Breast epithelium (tissue), 4 donors: ENCODE data around the gene SLFN5. TPM values are rescaled to one million over a fixed set of nuclear protein-coding genes. Genes with fewer than 3 reads are reported as not detected.

ENCODE experiments used
- DNase-seq, 2 donors: peaks; one replicate each; pipeline ENCODE4 v3.0.0-alpha.2; 2019; ENCODE audit warnings: low spot score in 2 of 2
- H3K27ac ChIP-seq, 2 donors: fragments of 200-600 bp; sonication (generic) in 1 of 2; one replicate each; pipeline ENCODE4 v1.5.1; 2016 to 2019; ENCODE audit warnings: mild to moderate bottlenecking in 1 of 2
- H3K27me3 ChIP-seq, 2 donors: fragments of 200-600 bp; sonication (generic) in 1 of 2; one replicate each; pipeline versions ENCODE4 v1.5.1 to v1.6.0; 2017 to 2019; ENCODE audit warnings: control low read depth in 1 of 2, mild to moderate bottlenecking in 1 of 2
- H3K36me3 ChIP-seq: fragments of 200-600 bp; one replicate; pipeline ENCODE4 v1.5.1; 2019
- H3K4me1 ChIP-seq, 2 donors: fragments of 200-600 bp; sonication (generic); one replicate each; pipeline ENCODE4 v1.5.1; 2016 to 2019; ENCODE audit warnings: control low read depth in 1 of 2
- H3K4me3 ChIP-seq, 3 donors: fragments of 200-600 bp; sonication (generic); 1 replicate in 2 of 3; 2 replicates in 1 of 3; pipeline ENCODE4 v1.5.1; 2016 to 2019; ENCODE audit warnings: mild to moderate bottlenecking in 3 of 3, moderate library complexity in 2 of 3
- H3K9me3 ChIP-seq, 2 donors: fragments of 200-600 bp; sonication (generic) in 1 of 2; one replicate each; pipeline ENCODE4 v1.5.1; 2016 to 2019; ENCODE audit warnings: control low read depth in 1 of 2
- POLR2A ChIP-seq: fragments of 450-650 bp; IDR thresholded peaks from one replicate; pipeline ENCODE4 v1.6.1; 2016; ENCODE audit warnings: antibody characterized with exemption, mild to moderate bottlenecking, moderate library complexity
- POLR2AphosphoS5 ChIP-seq, 3 donors: sonication (generic); formaldehyde crosslinking; IDR thresholded peaks; one replicate each; pipeline ENCODE4 v1.6.1; 2017; ENCODE audit warnings: antibody characterized with exemption in 3 of 3
- intact Hi-C: fragments of 100-400 bp; cut with DNase I; formaldehyde crosslinking; loops from one replicate; pipeline ENCODE4 v1.15.1; 2023; ENCODE audit warnings: low total_unique reads
- total RNA-seq, 3 donors: library from RNA; depleted of rRNA; stranded (reverse); fragments of >200 nt; gene quantifications; one replicate each; pipeline ENCODE4 v1.1.0, GENCODE V29; 2016
- TF ChIP-seq, protein P1 (sequence below), 3 donors: fragments of 450-650 bp; IDR thresholded peaks; one replicate each; pipeline ENCODE4 v1.5.1; 2016 to 2017; ENCODE audit warnings: antibody characterized with exemption in 3 of 3, mild to moderate bottlenecking in 3 of 3, moderate library complexity in 3 of 3

Gene SLFN5
- total RNA-seq, 3 donors from 2014 or later: 29.8 to 35.0 (median 34.1) TPM

DNA sequence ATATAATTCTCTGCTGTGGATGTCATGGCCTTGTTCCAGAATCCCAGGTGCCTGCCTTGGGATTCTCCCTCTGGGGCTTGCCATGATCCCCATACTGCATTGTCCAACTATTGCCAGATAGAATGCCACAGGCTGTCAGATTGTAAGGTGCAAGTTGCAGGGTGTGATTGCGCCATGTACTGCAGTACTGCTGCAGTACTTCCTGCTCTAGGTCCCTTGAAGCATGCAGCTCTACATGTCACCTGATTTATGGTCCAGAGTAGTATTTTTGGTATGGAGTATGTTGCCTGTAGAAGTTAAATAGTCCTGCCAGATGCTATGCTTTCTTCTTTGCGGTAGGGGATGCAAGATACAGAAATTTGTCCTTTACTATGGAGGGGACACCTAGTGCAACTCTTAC is 7.0 kb upstream of the SLFN5 start:
- intact Hi-C loops: loop anchor here (5.0 kb wide), 1 partner anchor 421 kb away; no protein-coding TSS in a partner anchor
- DNase-seq: no peak
- no peak overlapping the region for H3K27ac ChIP-seq
- no peak overlapping the region for H3K4me3 ChIP-seq
- no peaks in the 10 kb centered on the region for H3K27me3 ChIP-seq
- no peaks in the 10 kb centered on the region for H3K4me1 ChIP-seq
- H3K9me3 ChIP-seq: no peaks in the 10 kb centered on the region
- no peaks in the 10 kb centered on the region for H3K36me3 ChIP-seq
- TF ChIP-seq, protein P1, sequence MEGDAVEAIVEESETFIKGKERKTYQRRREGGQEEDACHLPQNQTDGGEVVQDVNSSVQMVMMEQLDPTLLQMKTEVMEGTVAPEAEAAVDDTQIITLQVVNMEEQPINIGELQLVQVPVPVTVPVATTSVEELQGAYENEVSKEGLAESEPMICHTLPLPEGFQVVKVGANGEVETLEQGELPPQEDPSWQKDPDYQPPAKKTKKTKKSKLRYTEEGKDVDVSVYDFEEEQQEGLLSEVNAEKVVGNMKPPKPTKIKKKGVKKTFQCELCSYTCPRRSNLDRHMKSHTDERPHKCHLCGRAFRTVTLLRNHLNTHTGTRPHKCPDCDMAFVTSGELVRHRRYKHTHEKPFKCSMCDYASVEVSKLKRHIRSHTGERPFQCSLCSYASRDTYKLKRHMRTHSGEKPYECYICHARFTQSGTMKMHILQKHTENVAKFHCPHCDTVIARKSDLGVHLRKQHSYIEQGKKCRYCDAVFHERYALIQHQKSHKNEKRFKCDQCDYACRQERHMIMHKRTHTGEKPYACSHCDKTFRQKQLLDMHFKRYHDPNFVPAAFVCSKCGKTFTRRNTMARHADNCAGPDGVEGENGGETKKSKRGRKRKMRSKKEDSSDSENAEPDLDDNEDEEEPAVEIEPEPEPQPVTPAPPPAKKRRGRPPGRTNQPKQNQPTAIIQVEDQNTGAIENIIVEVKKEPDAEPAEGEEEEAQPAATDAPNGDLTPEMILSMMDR (IDR thresholded peaks at IDR 0.05): no peak
- TF ChIP-seq POLR2AphosphoS5 (IDR thresholded peaks at IDR 0.05): no peak
- TF ChIP-seq POLR2A: no peak

- DNase-seq: no peak
- no peak overlapping the region for H3K4me3 ChIP-seq
- intact Hi-C loops: loop anchor here (5.0 kb wide), 1 partner anchor 420 kb away; no protein-coding TSS in a partner anchor
- no peaks in the 10 kb centered on the region for H3K27me3 ChIP-seq
- H3K4me1 ChIP-seq: no peaks in the 10 kb centered on the region
- H3K27ac ChIP-seq: no peak overlapping the region
- H3K36me3 ChIP-seq: no peaks in the 10 kb centered on the region
- H3K9me3 ChIP-seq: no peaks in the 10 kb centered on the region
- no peak for TF ChIP-seq POLR2A
- no peak for TF ChIP-seq POLR2AphosphoS5 (IDR thresholded peaks at IDR 0.05)
- TF ChIP-seq, protein P1 (IDR thresholded peaks at IDR 0.05): no peak
These were observed 6.1 kb upstream of the SLFN5 start for GRCh38 chr17:35236821-35237220.

- intact Hi-C loops: loop anchor here (5.0 kb wide), 1 partner anchor 418 kb away; no protein-coding TSS in a partner anchor
- no peaks in the 10 kb centered on the region for H3K36me3 ChIP-seq
- no peak for DNase-seq
- H3K27me3 ChIP-seq: no peaks in the 10 kb centered on the region
- H3K27ac ChIP-seq: no peak overlapping the region
- no peaks in the 10 kb centered on the region for H3K9me3 ChIP-seq
- TF ChIP-seq POLR2AphosphoS5 (IDR thresholded peaks at IDR 0.05): no peak
- no peak for TF ChIP-seq POLR2A
- TF ChIP-seq, protein P1 (IDR thresholded peaks at IDR 0.05): no peak
- H3K4me1 ChIP-seq: no peaks in the 10 kb centered on the region
- no peak overlapping the region for H3K4me3 ChIP-seq
These were observed 4.1 kb upstream of the SLFN5 start for GRCh38 chr17:35238821-35239220.

DNA sequence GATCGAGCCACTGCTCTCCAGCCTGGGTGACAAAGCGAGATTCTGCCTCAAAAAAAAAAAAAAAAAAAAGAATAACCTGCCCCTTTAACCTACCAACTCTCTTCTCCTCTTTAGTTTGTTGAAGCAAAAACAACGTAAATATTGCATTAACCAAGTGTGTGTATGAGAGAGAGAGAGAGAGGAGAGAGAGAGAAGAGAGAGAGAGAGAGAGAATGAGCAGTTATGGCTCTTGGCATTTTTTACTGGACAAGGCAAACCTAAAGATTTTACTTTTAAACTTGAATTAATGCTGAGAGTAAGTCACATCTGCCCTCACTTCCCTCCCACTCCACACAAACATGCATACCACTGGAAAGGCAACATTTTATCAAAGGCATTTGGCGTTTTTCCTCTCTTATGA is 3.0 kb upstream of the SLFN5 start:
- no peak overlapping the region for H3K27ac ChIP-seq
- H3K4me3 ChIP-seq: no peak overlapping the region
- no peak for DNase-seq
- intact Hi-C loops: loop anchor here (5.0 kb wide), 1 partner anchor 417 kb away; no protein-coding TSS in a partner anchor
- H3K36me3 ChIP-seq: no peaks in the 10 kb centered on the region
- peaks cover 0 to 3% of the 10 kb centered on the region in 2 donors for H3K4me1 ChIP-seq
- no peaks in the 10 kb centered on the region for H3K9me3 ChIP-seq
- TF ChIP-seq, protein P1 (IDR thresholded peaks at IDR 0.05): no peak
- TF ChIP-seq POLR2AphosphoS5 (IDR thresholded peaks at IDR 0.05) (no peak), POLR2A (no peak)
- H3K27me3 ChIP-seq: no peaks in the 10 kb centered on the region

DNA sequence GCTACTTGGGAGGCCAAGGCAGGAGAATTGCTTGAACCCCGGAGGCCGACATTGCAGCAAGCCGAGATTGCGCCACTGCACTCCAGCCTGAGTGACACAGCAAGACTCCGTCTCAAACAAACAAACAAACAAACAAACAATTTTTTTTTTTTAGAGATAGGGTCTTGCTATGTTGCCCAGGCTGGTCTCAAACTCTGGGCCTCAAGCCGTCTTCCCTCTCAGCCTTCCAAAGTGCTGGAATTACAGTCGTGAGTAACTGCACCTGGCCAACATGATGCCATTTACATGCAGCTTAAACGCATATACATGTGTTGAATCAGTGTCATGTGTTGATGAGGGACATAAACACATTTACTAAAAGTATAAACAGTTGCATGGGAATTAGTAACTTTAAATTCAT is 2.0 kb upstream of the SLFN5 start:
- H3K27ac ChIP-seq: no peak overlapping the region
- no peak overlapping the region for H3K4me3 ChIP-seq
- intact Hi-C loops: no loop called here
- peaks cover 0 to 3% of the 10 kb centered on the region in 2 donors for H3K4me1 ChIP-seq
- TF ChIP-seq POLR2AphosphoS5 (IDR thresholded peaks at IDR 0.05): no peak
- TF ChIP-seq, protein P1 (IDR thresholded peaks at IDR 0.05): no peak
- no peak for DNase-seq
- H3K36me3 ChIP-seq: no peaks in the 10 kb centered on the region
- H3K9me3 ChIP-seq: no peaks in the 10 kb centered on the region
- no peaks in the 10 kb centered on the region for H3K27me3 ChIP-seq
